HepG2 (cell line): ENCODE measurements around the gene COMT. TPM values are rescaled to one million over a fixed set of nuclear protein-coding genes. Genes with fewer than 3 reads are reported as not detected.

ENCODE experiments used
- ARNT2 ChIP-seq: sonication (generic); formaldehyde crosslinking; IDR thresholded peaks from 2 replicates; pipeline ENCODE4 v1.8.0; 2022; ENCODE audit warnings: mild to moderate bottlenecking, low read depth, missing genetic modification reagents, moderate library complexity
- CREB1 ChIP-seq, 2 experiments: fragments of 450-650 bp in 1 of 2; IDR thresholded peaks; 2 replicates each; pipeline ENCODE4 v1.6.1; 2016 to 2017; ENCODE audit warnings: control low read depth in 1 of 2, mild to moderate bottlenecking in 1 of 2, missing compliant biosample characterization in 1 of 2, missing genetic modification characterization in 1 of 2
- EP300 ChIP-seq, 3 experiments: sonication (generic) in 1 of 3; formaldehyde crosslinking in 1 of 3; IDR thresholded peaks; 2 replicates each; pipeline versions ENCODE4 v1.5.1 to v1.6.1; 2011 to 2020; ENCODE audit warnings: low read depth in 2 of 3, low read length in 2 of 3, borderline replicate concordance in 1 of 3, improper control_type of control experiment in 1 of 3, mild to moderate bottlenecking in 1 of 3, missing genetic modification reagents in 1 of 3, moderate library complexity in 1 of 3
- ETV5 ChIP-seq: IDR thresholded peaks from 2 replicates; pipeline ENCODE4 v1.6.1; 2018; ENCODE audit warnings: missing biosample characterization, missing genetic modification reagents, inconsistent platforms, borderline replicate concordance
- FOXP1 ChIP-seq, 2 experiments: fragments of 450-650 bp in 1 of 2; IDR thresholded peaks; 2 replicates each; pipeline ENCODE4 v1.6.1; 2017 to 2018; ENCODE audit warnings: antibody characterized with exemption in 1 of 2
- FOXP4 ChIP-seq: sonication (generic); formaldehyde crosslinking; IDR thresholded peaks from 2 replicates; pipeline ENCODE4 v1.4.0; 2020; ENCODE audit warnings: missing genetic modification reagents
- KDM1A ChIP-seq: IDR thresholded peaks from 2 replicates; pipeline ENCODE4 v1.6.1; 2016; ENCODE audit warnings: missing compliant biosample characterization
- NCOA2 ChIP-seq: sonication (generic); formaldehyde crosslinking; IDR thresholded peaks from 2 replicates; pipeline ENCODE4 v1.8.0; 2022; ENCODE audit warnings: inconsistent platforms
- TIGD3 ChIP-seq: sonication (generic); formaldehyde crosslinking; IDR thresholded peaks from 2 replicates; pipeline ENCODE4 v1.5.1; 2020; ENCODE audit warnings: mild to moderate bottlenecking, missing genetic modification reagents, borderline replicate concordance
- UBTF ChIP-seq: sonication (generic); formaldehyde crosslinking; IDR thresholded peaks from 2 replicates; pipeline ENCODE4 v1.4.0; 2020; ENCODE audit warnings: mild to moderate bottlenecking, missing genetic modification reagents
- WIZ ChIP-seq: sonication (generic); formaldehyde crosslinking; IDR thresholded peaks from 2 replicates; pipeline ENCODE4 v1.5.1; 2020; ENCODE audit warnings: mild to moderate bottlenecking, missing genetic modification reagents
- ZBTB21 ChIP-seq: sonication (generic); formaldehyde crosslinking; IDR thresholded peaks from 2 replicates; pipeline ENCODE4 v1.4.0; 2020; ENCODE audit warnings: missing genetic modification reagents
- ZFX ChIP-seq: sonication (generic); formaldehyde crosslinking; IDR thresholded peaks from 2 replicates; pipeline ENCODE4 v1.4.0; 2020; ENCODE audit warnings: mild to moderate bottlenecking, low read depth, missing genetic modification reagents, moderate library complexity
- ZNF335 ChIP-seq: sonication (generic); formaldehyde crosslinking; IDR thresholded peaks from 2 replicates; pipeline ENCODE4 v1.4.0; 2020; ENCODE audit warnings: missing genetic modification reagents
- ZNF337 ChIP-seq: sonication (generic); formaldehyde crosslinking; IDR thresholded peaks from 2 replicates; pipeline ENCODE4 v1.5.1; 2020; ENCODE audit warnings: missing genetic modification reagents, low read depth, mild to moderate bottlenecking, borderline replicate concordance
- ZNF441 ChIP-seq: sonication (generic); formaldehyde crosslinking; IDR thresholded peaks from 2 replicates; pipeline ENCODE4 v1.7.0; 2021; ENCODE audit warnings: missing genetic modification reagents, borderline replicate concordance
- ZNF563 ChIP-seq: sonication (generic); formaldehyde crosslinking; IDR thresholded peaks from 2 replicates; pipeline ENCODE4 v1.8.0; 2022; ENCODE audit warnings: mild to moderate bottlenecking, moderate library complexity, missing genetic modification reagents
- ZNF629 ChIP-seq: sonication (generic); formaldehyde crosslinking; conservative IDR thresholded peaks from 2 replicates; pipeline ENCODE4 v1.5.0; 2020; ENCODE audit warnings: missing genetic modification reagents
- ZXDC ChIP-seq: sonication (generic); formaldehyde crosslinking; IDR thresholded peaks from 2 replicates; pipeline ENCODE4 v1.5.0; 2020; ENCODE audit warnings: mild to moderate bottlenecking, missing genetic modification reagents
- polyA plus RNA-seq, 8 experiments: library from polyadenylated mRNA; depleted of rRNA in 3 of 8; stranded (reverse) in 7 of 8; unstranded in 1 of 8; fragments of >200 nt; fragmentation: Illumina TruSeq in 4 of 8; extraction: Trizol in 4 of 8; gene quantifications; 2 replicates each; pipeline versions ENCODE4 v1.2.1 to v1.2.3, GENCODE V29; 2011 to 2016; ENCODE audit warnings: low read depth in 4 of 8, missing spikeins in 1 of 8, mixed read lengths in 1 of 8; ENCODE audit not compliant: insufficient read depth in 1 of 8
- total RNA-seq, 5 experiments: library from RNA; depleted of rRNA; stranded (reverse); fragments of >200 nt; fragmentation: Illumina TruSeq; extraction: Trizol; gene quantifications; 2 replicates each; pipeline ENCODE4 v1.2.3, GENCODE V29; 2016; ENCODE audit warnings: low read depth in 1 of 5

Gene COMT
- total and polyA plus RNA-seq, 2 of the 13 experiments (the other 11 are each of a cell fraction or from before 2014, with no cell fraction given) = 156 to 162 TPM

- TF ChIP-seq ZXDC (CRISPR knock-in tag) (no peak), UBTF (CRISPR knock-in tag) (no peak), NCOA2 (CRISPR knock-in tag) (peak; percentile 32; the same call in 1 of the 2 replicates), FOXP4 (CRISPR knock-in tag) (peak; percentile 73), ZNF337 (CRISPR knock-in tag) (0 out of 2 replicates have a peak, but pooled peaks have one; percentile 47), EP300 (IDR thresholded peaks at IDR 0.05; ENCODE audit: low read depth in 2 of 2, low read length in 2 of 2) (peak in 1 of 2 experiments; percentile 65; a peak in 1 of 4 replicates), EP300 (CRISPR knock-in tag; IDR thresholded peaks at IDR 0.05; ENCODE audit: borderline replicate concordance) (peak; percentile 33; the same call in 1 of the 2 replicates), ZNF563 (CRISPR knock-in tag) (no peak), KDM1A (CRISPR knock-in tag) (peak; percentile 29; the same call in 1 of the 2 replicates), ZNF335 (CRISPR knock-in tag) (peak; percentile 91), FOXP1 (IDR thresholded peaks at IDR 0.05) (no peak), FOXP1 (CRISPR knock-in tag; IDR thresholded peaks at IDR 0.05) (peak; percentile 75), WIZ (CRISPR knock-in tag) (no peak), ARNT2 (0 out of 2 replicates have a peak, but pooled peaks have one; percentile 31), ZNF629 (CRISPR knock-in tag) (peak; percentile 87), ZFX (CRISPR knock-in tag) (peak; percentile 70; the same call in 1 of the 2 replicates), ZBTB21 (CRISPR knock-in tag) (0 out of 2 replicates have a peak, but pooled peaks have one; percentile 2), TIGD3 (no peak), ETV5 (CRISPR knock-in tag) (peak; percentile 55; the same call in 1 of the 2 replicates), CREB1 (IDR thresholded peaks at IDR 0.05) (peak; percentile 10; the same call in 1 of the 2 replicates), CREB1 (CRISPR knock-in tag; IDR thresholded peaks at IDR 0.05) (0 out of 2 replicates have a peak, but pooled peaks have one; percentile 8), ZNF441 (CRISPR knock-in tag) (no peak)
Measured at GRCh38 chr22:19937616-19938473, 3.7 kb upstream of the COMT start (continued).
